ENCODE measurements around the gene DAZAP1.
A peak's percentile ranks its signal among the peaks of the same experiment; 100 is the strongest.

DAZAP1 gene

GRCh38 chr19:1407528-1408299 lies at the start of gene DAZAP1:
TSS of gene DAZAP1 (plus strand) at chr19:1407586. CDS start at chr19:1407774, 188 bp downstream.
- no peak for DNase-seq

GRCh38 chr19:1360126-1360817 lies 47.1 kb upstream of the DAZAP1 start:
- DNase-seq = no peak

GRCh38 chr19:1360818-1361461 lies 46.4 kb upstream of the DAZAP1 start:
- DNase-seq = no peak

GRCh38 chr19:1361601-1362386 lies 45.6 kb upstream of the DAZAP1 start:
- DNase-seq = no peak

GRCh38 chr19:1362387-1363257 lies 44.8 kb upstream of the DAZAP1 start:
- DNase-seq = no peak

GRCh38 chr19:1363599-1363998 lies 43.8 kb upstream of the DAZAP1 start:
- DNase-seq = no peak

- DNase-seq = no peak
Observed at GRCh38 chr19:1364070-1364704, 43.2 kb upstream of the DAZAP1 start.

- DNase-seq = no peak
Observed at GRCh38 chr19:1365319-1366269, 41.8 kb upstream of the DAZAP1 start.

GRCh38 chr19:1366296-1366695 lies 41.1 kb upstream of the DAZAP1 start:
- no peak for DNase-seq

- DNase-seq = no peak
Observed at GRCh38 chr19:1366899-1367870, 40.2 kb upstream of the DAZAP1 start.

- DNase-seq = no peak
Observed at GRCh38 chr19:1369214-1369805, 38.1 kb upstream of the DAZAP1 start.

GRCh38 chr19:1370579-1371361 lies 36.6 kb upstream of the DAZAP1 start:
- peak; percentile 37 for DNase-seq

GRCh38 chr19:1373042-1373533 lies 34.3 kb upstream of the DAZAP1 start:
- DNase-seq = no peak

- no peak for DNase-seq
Observed at GRCh38 chr19:1373534-1374249, 33.7 kb upstream of the DAZAP1 start.

GRCh38 chr19:1374250-1374577 lies 33.2 kb upstream of the DAZAP1 start:
- no peak for DNase-seq

- DNase-seq = no peak
Observed at GRCh38 chr19:1376415-1376805, 31.0 kb upstream of the DAZAP1 start.
